NCI-H510A treated with DMSO at 0.1 percent for 48 hours (cell line): ENCODE results near the gene PHC1.
"Not testable (repeated sequence)": the region's sequence is repeated elsewhere in the genome, so short reads cannot be mapped to it uniquely, and the experiment has no call there.

Experiments
- DNase-seq: peaks from one replicate; lab custom pipeline; 2025; lab: John Stamatoyannopoulos, UW

Gene PHC1

GRCh38 chr12:8911606-8912268 lies 2.6 kb upstream of the PHC1 start:
- no peak for DNase-seq

GRCh38 chr12:8912914-8913313 lies 1.4 kb upstream of the PHC1 start:
- peak; percentile 53 for DNase-seq

GRCh38 chr12:8913702-8914032 lies 642 bp upstream of the PHC1 start:
- no peak for DNase-seq

GRCh38 chr12:8914716-8915526 lies 612 bp downstream of the PHC1 start:
- DNase-seq = peak; percentile 45

- no peak for DNase-seq
Measured at GRCh38 chr12:8916154-8916553, 1.8 kb downstream of the PHC1 start.

GRCh38 chr12:8917031-8917430 lies 2.7 kb downstream of the PHC1 start:
- no peak for DNase-seq

GRCh38 chr12:8917751-8918150 lies 3.4 kb downstream of the PHC1 start:
- DNase-seq = no peak

GRCh38 chr12:8919643-8920042 lies 5.3 kb downstream of the PHC1 start:
- DNase-seq = not testable (repeated sequence)

GRCh38 chr12:8922544-8922943 lies 8.2 kb downstream of the PHC1 start:
- DNase-seq = no peak

GRCh38 chr12:8930655-8931323 lies 16.5 kb downstream of the PHC1 start:
- DNase-seq = not testable (repeated sequence)

GRCh38 chr12:8932464-8932863 lies 18.2 kb downstream of the PHC1 start:
- not testable (repeated sequence) for DNase-seq

- not testable (repeated sequence) for DNase-seq
Measured at GRCh38 chr12:8934080-8934479, 19.8 kb downstream of the PHC1 start.

- no peak for DNase-seq
Measured at GRCh38 chr12:8936735-8937134, 22.4 kb downstream of the PHC1 start.

GRCh38 chr12:8937842-8938442 lies 23.6 kb downstream of the PHC1 start:
- not testable (repeated sequence) for DNase-seq

- DNase-seq = no peak
Measured at GRCh38 chr12:8941691-8942478, 27.6 kb downstream of the PHC1 start.

GRCh38 chr12:8943565-8944186 lies 29.4 kb downstream of the PHC1 start:
- DNase-seq = no peak

GRCh38 chr12:8946733-8947132 lies 32.4 kb downstream of the PHC1 start:
- no peak for DNase-seq

- DNase-seq = no peak
Measured at GRCh38 chr12:8947737-8948136, 33.4 kb downstream of the PHC1 start.

GRCh38 chr12:8948701-8949341 lies 34.5 kb downstream of the PHC1 start:
- no peak for DNase-seq

- DNase-seq = peak; percentile 98
Measured at GRCh38 chr12:8949342-8950220, 35.3 kb downstream of the PHC1 start, which contains the start of gene M6PR. Gene M6PR, minus strand, starts transcription at chr12:8949645. Its CDS starts 3,241 bp downstream, at chr12:8946404.
